Peyer's patch (tissue), 4 donors: Measurements from ENCODE around the gene KIAA0930. TPM values are rescaled to one million over a fixed set of nuclear protein-coding genes. Genes with fewer than 3 reads are reported as not detected.

ENCODE experiments used
- DNase-seq, 3 donors: peaks; one replicate each; pipeline ENCODE4 v3.0.0-alpha.2; 2017 to 2019
- H3K27ac ChIP-seq, 4 donors: fragments of 200-600 bp; sonication (generic); one replicate each; pipeline ENCODE4 v1.5.1; 2016 to 2019
- H3K27me3 ChIP-seq, 2 donors: fragments of 200-600 bp; sonication (generic); one replicate each; pipeline ENCODE4 v1.5.1; 2019
- H3K36me3 ChIP-seq, 3 donors: fragments of 200-600 bp; sonication (generic); one replicate each; pipeline ENCODE4 v1.5.1; 2016 to 2019
- H3K4me1 ChIP-seq, 4 donors: fragments of 200-600 bp; sonication (generic); one replicate each; pipeline ENCODE4 v1.5.1; 2016 to 2019
- H3K4me3 ChIP-seq, 4 donors: fragments of 200-600 bp; sonication (generic); 1 replicate in 3 of 4; 2 replicates in 1 of 4; pipeline ENCODE4 v1.5.1; 2016 to 2019; ENCODE audit warnings: mild to moderate bottlenecking in 1 of 4
- H3K9me3 ChIP-seq, 4 donors: fragments of 200-600 bp; sonication (generic); one replicate each; pipeline ENCODE4 v1.5.1; 2016 to 2019; ENCODE audit warnings: mild to moderate bottlenecking in 1 of 4
- CTCF ChIP-seq, 6 experiments: fragments of 450-650 bp in 4 of 6; fragments of 200-600 bp in 2 of 6; sonication (generic) in 1 of 6; IDR thresholded peaks; one replicate each; pipeline ENCODE4 v1.5.1; 2017 to 2019; ENCODE audit warnings: antibody characterized with exemption in 6 of 6, mild to moderate bottlenecking in 3 of 6, moderate library complexity in 1 of 6
- POLR2A ChIP-seq, 2 donors: fragments of 450-650 bp; IDR thresholded peaks; one replicate each; pipeline ENCODE4 v1.5.1; 2017; ENCODE audit warnings: antibody characterized with exemption in 2 of 2, mild to moderate bottlenecking in 2 of 2, moderate library complexity in 2 of 2
- total RNA-seq, 4 donors: library from RNA; depleted of rRNA; stranded (reverse); fragments of >200 nt; gene quantifications; one replicate each; pipeline ENCODE4 v1.1.0, GENCODE V29; 2016

The KIAA0930 gene
- total RNA-seq, 4 donors from 2014 or later: 21.2 to 41.3 (median 27.8) TPM

- TF ChIP-seq CTCF (IDR thresholded peaks at IDR 0.05) (no peak), POLR2A (IDR thresholded peaks at IDR 0.05) (no peak)
- Histone ChIP-seq H3K36me3 (peaks cover 0 to 10% (median 0%) of the 10 kb centered on the region in 3 donors), H3K4me1 (peaks cover 3 to 24% (median 12%) of the 10 kb centered on the region in 4 donors), H3K4me3 (no peak overlapping the region), H3K27ac (peak overlapping the region in 3 of 4 donors; percentile 26 to 78 (median 40)), H3K9me3 (no peaks in the 10 kb centered on the region), H3K27me3 (no peaks in the 10 kb centered on the region)
- peak in 2 of 3 donors; percentile 77 to 86 for DNase-seq
These were observed 5.5 kb downstream of the KIAA0930 start for GRCh38 chr22:45235101-45235777.

GRCh38 chr22:45233827-45234226, 6.9 kb downstream of the KIAA0930 start:
- no peak overlapping the region for H3K27ac ChIP-seq
- DNase-seq: no peak
- TF ChIP-seq POLR2A (IDR thresholded peaks at IDR 0.05) (no peak), CTCF (IDR thresholded peaks at IDR 0.05) (no peak)
- H3K4me1 ChIP-seq: peaks cover 0 to 14% (median under 1%) of the 10 kb centered on the region in 4 donors
- H3K4me3 ChIP-seq: no peak overlapping the region
- H3K27me3 ChIP-seq: no peaks in the 10 kb centered on the region
- H3K36me3 ChIP-seq: peaks cover 0 to 6% (median 0%) of the 10 kb centered on the region in 3 donors
- H3K9me3 ChIP-seq: no peaks in the 10 kb centered on the region

GRCh38 chr22:45233386-45233785, 7.3 kb downstream of the KIAA0930 start:
- TF ChIP-seq POLR2A (IDR thresholded peaks at IDR 0.05): no peak
- no peak for TF ChIP-seq CTCF (IDR thresholded peaks at IDR 0.05)
- no peaks in the 10 kb centered on the region for H3K27me3 ChIP-seq
- no peak for DNase-seq
- H3K36me3 ChIP-seq: peaks cover 0 to 2% (median 0%) of the 10 kb centered on the region in 3 donors
- no peak overlapping the region for H3K27ac ChIP-seq
- H3K9me3 ChIP-seq: no peaks in the 10 kb centered on the region
- H3K4me1 ChIP-seq: peaks cover 0 to 14% (median 0%) of the 10 kb centered on the region in 4 donors
- no peak overlapping the region for H3K4me3 ChIP-seq

GRCh38 chr22:45231293-45231692, 9.4 kb downstream of the KIAA0930 start:
- Histone ChIP-seq H3K27ac (no peak overlapping the region), H3K27me3 (no peaks in the 10 kb centered on the region), H3K9me3 (no peaks in the 10 kb centered on the region), H3K4me3 (no peak overlapping the region), H3K4me1 (peaks cover 0 to 10% (median 3%) of the 10 kb centered on the region in 4 donors), H3K36me3 (no peaks in the 10 kb centered on the region)
- TF ChIP-seq POLR2A (IDR thresholded peaks at IDR 0.05) (no peak), CTCF (IDR thresholded peaks at IDR 0.05) (no peak)
- DNase-seq: no peak

GRCh38 chr22:45230026-45230721, 10.5 kb downstream of the KIAA0930 start:
- TF ChIP-seq POLR2A (IDR thresholded peaks at IDR 0.05) (no peak), CTCF (IDR thresholded peaks at IDR 0.05) (no peak)
- no peaks in the 10 kb centered on the region for H3K27me3 ChIP-seq
- no peaks in the 10 kb centered on the region for H3K36me3 ChIP-seq
- no peak for DNase-seq
- H3K9me3 ChIP-seq: no peaks in the 10 kb centered on the region
- H3K27ac ChIP-seq: no peak overlapping the region
- H3K4me3 ChIP-seq: no peak overlapping the region
- H3K4me1 ChIP-seq: peaks cover 0 to 11% (median 0%) of the 10 kb centered on the region in 4 donors
